Superior temporal gyrus (tissue), 1 donor: Measurements from ENCODE around the gene RMI2.

Source experiments
- DNase-seq: peaks from one replicate; pipeline ENCODE4 v3.0.0-alpha.2; 2016; ENCODE audit errors: extremely low spot score

Gene RMI2

DNA sequence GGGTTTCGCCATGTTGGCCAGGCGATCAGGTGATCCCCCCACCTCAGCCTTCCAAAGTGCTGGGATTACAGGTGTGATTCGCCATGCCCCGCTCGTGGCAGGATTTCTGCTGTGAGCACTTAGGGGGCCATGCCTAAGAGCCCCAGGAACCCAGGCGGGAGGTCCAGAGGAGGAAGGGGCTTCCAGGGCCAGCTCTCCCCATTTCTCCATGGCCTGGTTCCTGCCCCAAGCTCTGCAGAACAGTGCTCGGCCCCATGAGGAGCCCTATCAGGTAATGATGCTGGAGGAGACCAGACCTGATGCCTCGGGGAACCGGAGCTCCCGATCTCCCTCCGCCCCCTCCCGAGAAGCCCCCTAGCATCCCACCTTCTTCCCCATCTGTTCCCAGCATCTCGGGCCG is 53.6 kb downstream of the RMI2 start:
- no peak for DNase-seq

DNA sequence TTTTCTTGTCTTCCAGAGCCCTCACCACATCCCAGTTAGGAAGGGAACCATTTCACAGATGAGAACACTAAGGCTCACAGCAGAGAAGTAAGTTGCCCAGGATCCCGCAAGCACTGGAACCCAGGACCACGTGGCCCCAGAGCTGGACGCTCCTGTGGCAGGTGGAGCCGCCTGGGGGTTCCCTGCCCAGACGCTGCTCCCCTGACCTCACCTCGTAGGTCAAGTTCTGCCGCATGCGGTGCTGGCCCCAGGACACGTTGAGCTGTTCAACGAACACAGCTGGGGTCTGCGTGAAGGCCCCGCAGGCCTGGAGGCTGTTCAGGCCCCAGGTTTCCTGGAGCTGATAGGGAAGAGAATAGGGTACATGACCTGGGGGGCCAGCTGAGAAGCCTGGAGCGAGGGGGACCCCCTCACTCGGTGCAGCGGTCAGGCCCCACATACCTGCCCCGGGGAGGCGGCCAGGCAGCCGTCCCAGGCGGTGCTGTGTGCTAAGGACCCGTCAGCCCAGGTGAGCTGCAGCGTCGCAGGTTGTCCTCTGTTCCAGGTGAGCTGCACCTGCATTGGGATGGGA is 54.1 kb downstream of the RMI2 start:
- no peak for DNase-seq

DNA sequence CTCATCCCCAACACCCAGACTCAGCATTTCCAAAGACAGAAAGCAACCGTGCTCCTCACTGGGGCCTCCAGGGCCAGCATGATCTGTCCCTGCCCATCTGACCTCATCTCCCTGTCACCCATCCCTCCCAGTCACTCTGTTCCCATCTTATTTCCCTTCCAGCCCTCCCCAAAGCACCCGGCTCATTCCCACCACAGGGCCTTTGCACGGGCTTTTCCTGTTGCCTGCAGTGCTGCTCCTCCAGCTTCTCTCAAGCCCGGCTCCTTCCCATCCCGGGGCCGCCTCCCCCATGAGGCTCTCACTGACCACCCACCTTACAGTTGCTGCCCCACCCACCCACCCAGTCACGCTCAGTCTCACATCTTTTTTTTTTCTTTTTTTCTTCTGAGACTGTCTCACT is 54.8 kb downstream of the RMI2 start:
- DNase-seq, result no peak
